ENCODE data around the gene SLC37A2. TPM values are rescaled to one million over a fixed set of nuclear protein-coding genes. Genes with fewer than 3 reads are reported as not detected.

SLC37A2 gene
- total RNA-seq, 1 experiment from 2014 or later = 8.8 TPM

GRCh38 chr11:125108469-125108868 is 45.4 kb downstream of the SLC37A2 start:
- no peak for DNase-seq (ENCODE audit: low read depth)

- peak; percentile 36 for DNase-seq (ENCODE audit: low read depth)
These were observed 47.4 kb downstream of the SLC37A2 start for GRCh38 chr11:125110506-125110905.

GRCh38 chr11:125111001-125111342 is 47.9 kb downstream of the SLC37A2 start:
- peak; percentile 10 for DNase-seq (ENCODE audit: low read depth)

- peak; percentile 98 for DNase-seq (ENCODE audit: low read depth)
These were observed 48.5 kb downstream of the SLC37A2 start, which contains the start of gene TMEM218 for GRCh38 chr11:125111343-125112207. TSS of gene TMEM218 (minus strand) at chr11:125111626. CDS start at chr11:125102241, 9,385 bp downstream.

GRCh38 chr11:125112208-125112604 is 49.1 kb downstream of the SLC37A2 start:
- DNase-seq (ENCODE audit: low read depth) = no peak

GRCh38 chr11:125114518-125114917 is 51.4 kb downstream of the SLC37A2 start:
- no peak for DNase-seq (ENCODE audit: low read depth)

- no peak for DNase-seq (ENCODE audit: low read depth)
These were observed 54.3 kb downstream of the SLC37A2 start for GRCh38 chr11:125117429-125117828.

- DNase-seq (ENCODE audit: low read depth) = no peak
These were observed 60.3 kb downstream of the SLC37A2 start for GRCh38 chr11:125123194-125123946.

GRCh38 chr11:125123947-125124617 is 61.0 kb downstream of the SLC37A2 start:
- DNase-seq (ENCODE audit: low read depth) = peak; percentile 84

- no peak for DNase-seq (ENCODE audit: low read depth)
These were observed 61.5 kb downstream of the SLC37A2 start for GRCh38 chr11:125124618-125124992.

- peak; percentile 92 for DNase-seq (ENCODE audit: low read depth)
These were observed 65.3 kb downstream of the SLC37A2 start for GRCh38 chr11:125128450-125128849.

GRCh38 chr11:125129316-125129993 is 66.3 kb downstream of the SLC37A2 start:
- no peak for DNase-seq (ENCODE audit: low read depth)

GRCh38 chr11:125132071-125132470 is 69.0 kb downstream of the SLC37A2 start:
- DNase-seq (ENCODE audit: low read depth) = peak; percentile 37

- no peak for DNase-seq (ENCODE audit: low read depth)
These were observed 69.5 kb downstream of the SLC37A2 start for GRCh38 chr11:125132596-125132995.

- DNase-seq (ENCODE audit: low read depth) = no peak
These were observed 72.9 kb downstream of the SLC37A2 start for GRCh38 chr11:125136001-125136400.

- DNase-seq (ENCODE audit: low read depth) = no peak
These were observed 75.9 kb downstream of the SLC37A2 start for GRCh38 chr11:125138966-125139365.

- no peak for DNase-seq (ENCODE audit: low read depth)
These were observed 76.7 kb downstream of the SLC37A2 start for GRCh38 chr11:125139778-125140177.
